A673 (cell line): ENCODE data around the gene DKK3. TPM values are rescaled to one million over a fixed set of nuclear protein-coding genes. Genes with fewer than 3 reads are reported as not detected.

ENCODE experiments used
- BruUV-seq: library from RNA; stranded (reverse); fragments of 400-500 nt; replicated peaks from 2 replicates; lab custom pipeline; 2021; lab: Mats Ljungman, UMichigan
- CTCF ChIA-PET: fragments of 300-600 bp; sonication (Branson Sonifier 250); formaldehyde crosslinking; loops from one replicate; lab custom pipeline; 2022; ENCODE audit warnings: antibody characterized with exemption; lab: Charles Lee
- POLR2A ChIA-PET: fragments of 300-600 bp; sonication (Branson Sonifier 250); formaldehyde crosslinking; loops from one replicate; lab custom pipeline; 2022; ENCODE audit warnings: antibody characterized with exemption; ENCODE audit not compliant: low non-redundant PET; lab: Charles Lee
- DNase-seq: peaks from one replicate; pipeline ENCODE4 v3.0.0-alpha.2; 2015; ENCODE audit warnings: low spot score
- H3K27ac ChIP-seq: fragments of 200-600 bp; sonication (generic); 2 replicates; pipeline ENCODE4 v1.5.1; 2016; ENCODE audit warnings: mixed run types, low read depth, mild to moderate bottlenecking, mixed read lengths, antibody characterized with exemption, low read length; ENCODE audit not compliant: poor library complexity, severe bottlenecking
- H3K27me3 ChIP-seq: fragments of 200-600 bp; sonication (generic); replicated peaks from 2 replicates; pipeline ENCODE4 v1.6.1; 2017; ENCODE audit warnings: mixed run types, low read depth, mild to moderate bottlenecking, mixed read lengths, antibody characterized with exemption, low read length; ENCODE audit not compliant: insufficient read depth, poor library complexity
- H3K36me3 ChIP-seq: fragments of 200-600 bp; sonication (generic); 2 replicates; pipeline ENCODE4 v1.6.1; 2016; ENCODE audit warnings: mixed run types, mild to moderate bottlenecking, mixed read lengths, antibody characterized with exemption, low read length; ENCODE audit not compliant: insufficient read depth, poor library complexity, severe bottlenecking
- H3K4me1 ChIP-seq: fragments of 200-600 bp; sonication (generic); 2 replicates; pipeline ENCODE4 v1.6.1; 2017; ENCODE audit warnings: mixed run types, mild to moderate bottlenecking, mixed read lengths, antibody characterized with exemption, low read length; ENCODE audit not compliant: insufficient read depth, poor library complexity, severe bottlenecking
- H3K4me3 ChIP-seq: fragments of 200-600 bp; sonication (generic); 2 replicates; pipeline ENCODE4 v1.5.1; 2016; ENCODE audit warnings: low read depth, mixed run types, mild to moderate bottlenecking, mixed read lengths, low read length; ENCODE audit not compliant: poor library complexity, severe bottlenecking
- H3K9me3 ChIP-seq: fragments of 200-600 bp; sonication (generic); 2 replicates; pipeline ENCODE4 v1.6.1; 2016; ENCODE audit warnings: mixed run types, low read depth, mild to moderate bottlenecking, mixed read lengths, antibody characterized with exemption, low read length; ENCODE audit not compliant: poor library complexity, severe bottlenecking
- CTCF ChIP-seq: fragments of 300-800, 200-600 bp; sonication (generic); conservative IDR thresholded peaks from 2 replicates; pipeline ENCODE4 v1.5.1; 2017; ENCODE audit warnings: low read depth, mild to moderate bottlenecking, antibody characterized with exemption, low read length, moderate library complexity, mixed read lengths
- EZH2 ChIP-seq: fragments of 200-600 bp; sonication (generic); IDR thresholded peaks from 2 replicates; pipeline ENCODE4 v1.6.1; 2017; ENCODE audit warnings: borderline replicate concordance, low read depth, mild to moderate bottlenecking, mixed read lengths, antibody characterized with exemption, low read length; ENCODE audit not compliant: poor library complexity, severe bottlenecking
- intact Hi-C: fragments of 100-400 bp; cut with micrococcal nuclease; formaldehyde crosslinking; loops from one replicate; pipeline ENCODE4 v1.10.0; 2022; ENCODE audit not compliant: unreplicated experiment
- total RNA-seq: library from RNA; stranded (reverse); gene quantifications from 2 replicates; pipeline ENCODE4 v1.2.3, GENCODE V29; 2021

DKK3 gene
- total RNA-seq, 1 experiment from 2014 or later, result 0.77 TPM

- intact Hi-C loops, result no loop called here
- Histone ChIP-seq H3K9me3 (no peaks in the 10 kb centered on the region), H3K27me3 (no peaks in the 10 kb centered on the region), H3K36me3 (no peaks in the 10 kb centered on the region), H3K27ac (no peak overlapping the region), H3K4me1 (no peaks in the 10 kb centered on the region), H3K4me3 (no peak overlapping the region)
- TF ChIP-seq EZH2 (no peak), CTCF (no peak)
- POLR2A ChIA-PET, result no interaction called here
- DNase-seq, result no peak
- no TSS peak for BruUV-seq
- CTCF ChIA-PET, result no interaction called here
Measured at GRCh38 chr11:12031856-12032544, 23.6 kb upstream of the DKK3 start.

DNA sequence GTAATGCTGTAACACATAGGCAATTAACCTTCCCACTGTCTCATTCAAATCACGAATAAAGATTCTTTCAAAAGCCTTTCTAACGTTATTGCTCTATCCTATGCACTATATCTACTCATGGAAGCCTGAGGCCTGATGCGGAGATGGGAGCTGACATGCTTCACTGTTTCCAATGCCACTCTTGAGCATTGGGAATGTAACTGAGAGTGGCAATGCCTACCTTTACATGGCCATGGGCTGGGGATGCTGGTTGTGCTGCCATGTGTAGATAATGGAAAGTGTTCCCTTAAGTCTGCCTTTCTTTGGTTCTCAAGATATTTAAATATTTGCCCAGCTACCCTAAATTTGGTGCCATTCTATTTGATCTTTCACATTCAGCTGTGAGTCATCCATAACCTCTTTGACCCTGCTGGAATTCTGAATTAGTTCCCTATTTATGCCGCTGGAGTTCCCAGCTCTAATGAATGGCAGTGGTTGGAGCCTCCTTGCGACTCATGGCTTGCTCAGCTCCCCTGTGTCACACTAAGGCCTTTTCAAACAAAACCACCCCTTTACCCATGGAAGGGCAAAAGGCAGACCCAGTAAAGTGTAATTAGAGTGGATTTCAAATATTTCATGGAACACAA is 21.4 kb upstream of the DKK3 start:
- H3K4me3 ChIP-seq, result no peak overlapping the region
- intact Hi-C loops, result no loop called here
- CTCF ChIA-PET, result no interaction called here
- POLR2A ChIA-PET, result no interaction called here
- no peaks in the 10 kb centered on the region for H3K36me3 ChIP-seq
- BruUV-seq, result no TSS peak
- H3K9me3 ChIP-seq, result no peaks in the 10 kb centered on the region
- no peak for TF ChIP-seq CTCF
- TF ChIP-seq EZH2, result no peak
- H3K4me1 ChIP-seq, result no peaks in the 10 kb centered on the region
- DNase-seq, result no peak
- H3K27ac ChIP-seq, result no peak overlapping the region
- no peaks in the 10 kb centered on the region for H3K27me3 ChIP-seq

DNA sequence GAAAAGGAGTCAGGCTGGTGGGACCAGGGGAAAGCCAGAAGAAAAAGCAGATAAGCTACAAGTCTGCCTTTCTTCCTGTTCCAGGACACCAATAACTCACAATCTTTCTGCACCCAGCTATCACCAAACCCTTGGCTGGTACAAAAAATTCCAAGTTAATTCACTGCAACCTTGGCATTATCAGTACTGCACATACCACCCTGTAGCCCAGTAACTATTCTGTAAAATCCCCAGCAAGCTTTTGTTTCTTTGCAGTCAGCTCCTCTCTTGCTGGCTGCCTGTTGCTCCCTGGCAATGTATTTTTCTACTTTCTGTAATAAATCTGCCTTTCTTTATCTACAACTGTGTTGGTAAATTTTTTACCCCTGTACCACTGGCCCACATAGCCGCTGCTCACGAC is 20.7 kb upstream of the DKK3 start:
- Histone ChIP-seq H3K4me3 (no peak overlapping the region), H3K27me3 (no peaks in the 10 kb centered on the region), H3K4me1 (no peaks in the 10 kb centered on the region), H3K9me3 (no peaks in the 10 kb centered on the region), H3K36me3 (no peaks in the 10 kb centered on the region), H3K27ac (no peak overlapping the region)
- ChIA-PET POLR2A (no interaction called here), CTCF (no interaction called here)
- BruUV-seq, result no TSS peak
- no peak for DNase-seq
- no peak for TF ChIP-seq CTCF
- no peak for TF ChIP-seq EZH2
- intact Hi-C loops, result no loop called here
